Heart right ventricle (tissue), 16 donors: ENCODE measurements around the gene OCEL1. TPM values are rescaled to one million over a fixed set of nuclear protein-coding genes. Genes with fewer than 3 reads are reported as not detected.

ENCODE experiments used
- ATAC-seq, 8 donors: fragments of 200-7000 bp; cut with Tn5 transposase; one replicate each; pipeline ENCODE4 v1.9.1; 2020; ENCODE audit warnings: mild to moderate bottlenecking in 8 of 8, moderate library complexity in 8 of 8, moderate number of reproducible peaks in 1 of 8
- DNase-seq, 2 donors: peaks; one replicate each; pipeline ENCODE4 v3.0.0-alpha.2; 2020
- H3K27ac ChIP-seq, 10 donors: fragments of 200-600 bp; sonication (generic) in 2 of 10; one replicate each; pipeline versions ENCODE4 v1.5.0 to v1.8.0; 2020 to 2022; ENCODE audit warnings: mild to moderate bottlenecking in 3 of 10
- H3K27me3 ChIP-seq, 7 donors: fragments of 200-600 bp; one replicate each; pipeline ENCODE4 v1.8.0; 2021 to 2022; ENCODE audit warnings: mild to moderate bottlenecking in 2 of 7
- H3K36me3 ChIP-seq, 9 donors: fragments of 200-600 bp; sonication (generic) in 1 of 9; one replicate each; pipeline versions ENCODE4 v1.5.0 to v1.8.0; 2020 to 2022; ENCODE audit warnings: mild to moderate bottlenecking in 2 of 9
- H3K4me1 ChIP-seq, 9 donors: fragments of 200-600 bp; sonication (generic) in 1 of 9; one replicate each; pipeline versions ENCODE4 v1.5.0 to v1.8.0; 2020 to 2022; ENCODE audit warnings: mild to moderate bottlenecking in 4 of 9
- H3K4me3 ChIP-seq, 10 donors: fragments of 200-600 bp; sonication (generic) in 2 of 10; one replicate each; pipeline versions ENCODE4 v1.5.0 to v1.8.0; 2020 to 2022; ENCODE audit warnings: mild to moderate bottlenecking in 7 of 10, moderate library complexity in 2 of 10
- H3K9me3 ChIP-seq, 11 donors: fragments of 200-600 bp in 10 of 11; sonication (generic) in 2 of 11; one replicate each; pipeline versions ENCODE4 v1.5.0 to v1.8.0; 2013 to 2022; ENCODE audit warnings: mild to moderate bottlenecking in 2 of 11, control low read depth in 1 of 11, moderate library complexity in 1 of 11
- WGBS, 2 donors: extraction: QIAGEN DNeasy Blood & Tissue Kit; methylation state at CpG; one replicate each; pipeline ENCODE4 v1.1.7; 2013; ENCODE audit warnings: inconsistent platforms in 1 of 2; 5-methylcytosine and 5-hydroxymethylcytosine counted together
- intact Hi-C, 10 donors: fragments of 100-400 bp; cut with DNase I; formaldehyde crosslinking; loops; one replicate each; pipeline versions ENCODE4 v1.11.1 to v1.14.2; 2022
- long read RNA-seq, 3 donors: library from polyadenylated mRNA; unstranded; transcript quantifications; one replicate each; pipeline ENCODE4 v2.0.0, GENCODE V29; 2020 to 2021
- polyA plus RNA-seq, 2 donors: library from polyadenylated mRNA; stranded (reverse); fragments of 200-250 nt; gene quantifications; one replicate each; pipeline ENCODE4 v1.2.3, GENCODE V29; 2013
- total RNA-seq, 10 donors: library from RNA; stranded (reverse); fragmentation: NEBNext Ultra II Directional in 3 of 10; extraction: Animal tissue kit (Norgen Biotek cat#: 25700) in 3 of 10; gene quantifications; one replicate each; pipeline versions ENCODE4 v1.2.1 to v1.2.4, GENCODE V29; 2021 to 2023
- TF ChIP-seq, protein P1 (sequence below), 9 donors: fragments of 200-600 bp; sonication (generic) in 2 of 9; IDR thresholded peaks; one replicate each; pipeline versions ENCODE4 v1.5.0 to v1.8.0; 2021 to 2022; ENCODE audit warnings: antibody characterized with exemption in 9 of 9, mild to moderate bottlenecking in 5 of 9, moderate library complexity in 1 of 9
- donor health status: Arrhythmogenic right ventricular cardiomyopathy.
- donor health status: ischemic (EF 13 %, LVEDD 7.1; RV severe dilation, severe dysfunction).
- donor health status: healthy with polysubstance abuse.
- donor health status: DM: no; HTN: yes; CAD: no.
- donor health status: DM: no; HTN: no; CAD: no.
- donor health status: ischemic (EF 25% LVEDD 6.9; RV normal size, moderate dysfunction).
- donor health status: ischemic (EF 25% LVEDD 5.7; RV mildly dilated, moderate dysfunction).
- donor health status: healthy.
- donor health status: DM: yes; HTN: yes; CAD: no.
- donor health status: Ischemic cardiomyopathy.
- donor health status: ischemic (EF 35%, LVEDD 5.7; RV mildly dilated, moderate dysfunction).
- donor health status: nonischemic (EF 11% LVEDD 7.7; RV severe dilation, severe dysfunction).
- donor health status: DM: yes; HTN: yes; CAD: no.
- donor health status: PGD.
- donor health status: ischemic (EF 29% LVEDD 5.4; RV normal size, mild dysfunction).
- donor health status: nonischemic (EF 23%, LVEDD 6.1; RV moderate dilation, normal function).

OCEL1 gene, protein sequence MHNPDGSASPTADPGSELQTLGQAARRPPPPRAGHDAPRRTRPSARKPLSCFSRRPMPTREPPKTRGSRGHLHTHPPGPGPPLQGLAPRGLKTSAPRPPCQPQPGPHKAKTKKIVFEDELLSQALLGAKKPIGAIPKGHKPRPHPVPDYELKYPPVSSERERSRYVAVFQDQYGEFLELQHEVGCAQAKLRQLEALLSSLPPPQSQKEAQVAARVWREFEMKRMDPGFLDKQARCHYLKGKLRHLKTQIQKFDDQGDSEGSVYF
- total RNA-seq (10 to 100 TPM in 9 of 10 donors, 1 to 10 TPM in 1; 7.2 to 38.6 (median 15.0) TPM), polyA plus RNA-seq (10 to 100 TPM; 14.3 to 47.4 TPM)
- long read RNA-seq, donor 1, transcript OCEL1-201 (6 exons, 1,133 nt), result major isoform, 5 of 30 reads
- long read RNA-seq, donor 1, partial matches to known transcripts, result 13 of 30 reads
- long read RNA-seq, donor 1, other reads (novel, unspliced or antisense), result 4 of 30 reads
- long read RNA-seq, donor 2, partial matches to known transcripts, result 9 of 16 reads
- long read RNA-seq, donor 2, other reads (novel, unspliced or antisense), result 3 of 16 reads
- long read RNA-seq, donor 3, partial matches to known transcripts, result 4 of 10 reads
- long read RNA-seq, donor 3, other reads (novel, unspliced or antisense), result 2 of 10 reads

- WGBS, 2 donors, result 0% methylated on average over 79 to 90 of the region's 90 CpGs
- intact Hi-C loops, result loop anchor here in 3 of 10 donors (2.0 to 10.0 kb wide), 3 partner anchors 19 to 151 kb away; partner anchors contain the start of genes HAUS8 (in 3 of the 3), MYO9B (in 3 of the 3) and NR2F6 (in 1 of the 3)
- peaks cover 0 to 34% (median under 1%) of the 10 kb centered on the region in 9 donors for H3K36me3 ChIP-seq
- peak within 1 kb of the TSS; percentile 27 to 94 (median 88) for H3K27ac ChIP-seq
- H3K4me3 ChIP-seq, result peak within 1 kb of the TSS; percentile 22 to 88 (median 72)
- DNase-seq (peak; percentile 98 to 99), ATAC-seq (peak; percentile 97 to 98 (median 98))
- no peaks in the 10 kb centered on the region for H3K9me3 ChIP-seq
- H3K4me1 ChIP-seq, result peaks cover 0 to 25% (median 15%) of the 10 kb centered on the region in 9 donors
- TF ChIP-seq, protein P1, sequence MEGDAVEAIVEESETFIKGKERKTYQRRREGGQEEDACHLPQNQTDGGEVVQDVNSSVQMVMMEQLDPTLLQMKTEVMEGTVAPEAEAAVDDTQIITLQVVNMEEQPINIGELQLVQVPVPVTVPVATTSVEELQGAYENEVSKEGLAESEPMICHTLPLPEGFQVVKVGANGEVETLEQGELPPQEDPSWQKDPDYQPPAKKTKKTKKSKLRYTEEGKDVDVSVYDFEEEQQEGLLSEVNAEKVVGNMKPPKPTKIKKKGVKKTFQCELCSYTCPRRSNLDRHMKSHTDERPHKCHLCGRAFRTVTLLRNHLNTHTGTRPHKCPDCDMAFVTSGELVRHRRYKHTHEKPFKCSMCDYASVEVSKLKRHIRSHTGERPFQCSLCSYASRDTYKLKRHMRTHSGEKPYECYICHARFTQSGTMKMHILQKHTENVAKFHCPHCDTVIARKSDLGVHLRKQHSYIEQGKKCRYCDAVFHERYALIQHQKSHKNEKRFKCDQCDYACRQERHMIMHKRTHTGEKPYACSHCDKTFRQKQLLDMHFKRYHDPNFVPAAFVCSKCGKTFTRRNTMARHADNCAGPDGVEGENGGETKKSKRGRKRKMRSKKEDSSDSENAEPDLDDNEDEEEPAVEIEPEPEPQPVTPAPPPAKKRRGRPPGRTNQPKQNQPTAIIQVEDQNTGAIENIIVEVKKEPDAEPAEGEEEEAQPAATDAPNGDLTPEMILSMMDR (IDR thresholded peaks at IDR 0.05), result no peak
- H3K27me3 ChIP-seq, result no peaks in the 10 kb centered on the region
Measured at GRCh38 chr19:17226002-17226933, at the start of gene OCEL1. Gene OCEL1 (plus strand): TSS chr19:17226226. CDS start chr19:17226248, 22 bp downstream.

DNA sequence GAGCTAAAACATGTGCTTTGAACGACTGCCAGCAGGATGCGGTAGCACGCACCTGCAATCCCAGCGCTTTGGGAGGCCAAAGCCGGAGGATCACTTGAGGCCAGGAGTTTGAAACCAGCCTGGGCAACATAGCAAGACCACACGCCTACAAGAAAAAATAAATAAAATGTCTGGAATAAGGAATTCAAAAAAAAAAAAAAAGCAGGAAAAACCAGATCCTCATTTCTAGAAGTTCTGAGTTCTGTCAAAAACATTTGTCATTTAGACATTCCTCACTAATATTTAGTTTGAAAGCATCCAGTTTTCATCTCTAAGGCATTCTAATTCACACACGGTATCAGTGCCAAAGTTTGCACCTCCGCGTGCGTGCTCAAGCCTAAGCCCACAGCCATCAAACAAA lies 47.7 kb upstream of the OCEL1 start:
- Histone ChIP-seq H3K4me1 (peaks cover 0 to 9% (median 0%) of the 10 kb centered on the region in 9 donors), H3K27ac (no peak overlapping the region), H3K36me3 (peaks cover 0 to 100% (median 37%) of the 10 kb centered on the region in 9 donors), H3K4me3 (no peak overlapping the region), H3K27me3 (no peaks in the 10 kb centered on the region), H3K9me3 (no peaks in the 10 kb centered on the region)
- DNase-seq, result no peak
- intact Hi-C loops, result loop anchor here in 2 of 10 donors (5.0 to 10.0 kb wide), 2 partner anchors 113 to 276 kb away; no protein-coding TSS in a partner anchor
- TF ChIP-seq, protein P1 (IDR thresholded peaks at IDR 0.05), result no peak
- WGBS, 2 donors, result 95 to 96% methylated on average over 10 of the region's 10 CpGs
- ATAC-seq, result no peak

GRCh38 chr19:17180997-17181702 lies 44.9 kb upstream of the OCEL1 start:
- TF ChIP-seq, protein P1 (IDR thresholded peaks at IDR 0.05), result no peak
- H3K9me3 ChIP-seq, result no peaks in the 10 kb centered on the region
- ATAC-seq (no peak), DNase-seq (no peak)
- no peak overlapping the region for H3K27ac ChIP-seq
- H3K4me3 ChIP-seq, result no peak overlapping the region
- no peaks in the 10 kb centered on the region for H3K27me3 ChIP-seq
- WGBS, 2 donors, result 75 to 79% methylated on average over 22 of the region's 22 CpGs
- peaks cover 0 to 22% (median 0%) of the 10 kb centered on the region in 9 donors for H3K4me1 ChIP-seq
- peaks cover 0 to 100% (median 53%) of the 10 kb centered on the region in 9 donors for H3K36me3 ChIP-seq
- intact Hi-C loops, result no loop called here
